DMS 273 (cell line): ENCODE data around the gene CUL9.
A peak's percentile ranks its signal among the peaks of the same experiment; 100 is the strongest.

Source experiments
- DNase-seq: peaks from one replicate; lab custom pipeline; 2025; ENCODE audit not compliant: unreplicated experiment; lab: John Stamatoyannopoulos, UW

Gene CUL9

DNA sequence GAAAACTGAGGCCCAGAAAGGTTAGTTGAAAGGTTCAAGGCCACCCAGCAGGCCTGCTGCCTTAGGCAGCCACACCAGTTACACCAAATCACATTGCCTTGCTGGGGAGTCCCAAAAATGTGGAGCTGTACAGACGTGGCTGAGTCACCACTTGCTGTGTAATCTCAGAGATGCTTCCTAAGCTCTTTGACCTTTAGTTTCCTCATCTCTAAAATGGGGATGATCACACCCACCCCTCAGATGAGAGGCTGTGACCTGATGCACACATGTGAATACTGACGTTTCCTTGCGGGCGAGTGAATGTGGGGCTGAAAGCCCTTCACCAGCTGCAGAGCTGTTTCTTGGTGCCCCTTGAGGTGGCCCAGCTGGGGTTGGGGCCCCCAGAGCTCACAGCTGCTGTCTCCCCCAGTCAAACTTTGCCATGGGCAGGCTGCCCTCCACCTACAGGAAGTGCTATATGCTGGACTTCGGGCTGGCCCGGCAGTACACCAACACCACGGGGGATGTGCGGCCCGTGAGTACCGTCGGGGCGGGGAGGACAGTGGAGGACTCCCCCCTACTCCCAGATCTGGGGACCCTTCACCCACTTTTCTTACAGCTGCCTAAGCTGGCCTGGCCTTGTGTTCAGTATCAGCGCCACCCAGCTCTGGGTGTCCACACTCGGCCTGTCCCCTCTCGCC is 72.3 kb downstream of the CUL9 start:
- no peak for DNase-seq

DNA sequence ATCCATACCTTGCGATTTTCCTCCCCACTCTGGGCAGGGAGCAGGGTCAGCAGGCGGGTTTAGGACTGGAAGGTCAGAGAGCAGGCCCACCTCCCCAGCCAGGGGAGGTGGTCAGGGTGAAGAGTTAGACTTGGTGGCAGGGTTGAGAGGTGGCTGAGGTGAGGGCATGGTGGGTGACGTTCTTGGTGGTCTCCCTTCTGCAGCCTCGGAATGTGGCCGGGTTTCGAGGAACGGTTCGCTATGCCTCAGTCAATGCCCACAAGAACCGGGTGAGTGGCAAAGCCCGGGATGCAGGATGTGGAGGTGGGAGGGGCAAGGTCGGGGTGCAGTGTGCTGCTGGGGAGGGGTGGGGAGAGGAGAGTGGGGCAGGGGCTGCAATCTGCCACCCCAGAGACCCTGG is 72.8 kb downstream of the CUL9 start:
- DNase-seq = no peak

DNA sequence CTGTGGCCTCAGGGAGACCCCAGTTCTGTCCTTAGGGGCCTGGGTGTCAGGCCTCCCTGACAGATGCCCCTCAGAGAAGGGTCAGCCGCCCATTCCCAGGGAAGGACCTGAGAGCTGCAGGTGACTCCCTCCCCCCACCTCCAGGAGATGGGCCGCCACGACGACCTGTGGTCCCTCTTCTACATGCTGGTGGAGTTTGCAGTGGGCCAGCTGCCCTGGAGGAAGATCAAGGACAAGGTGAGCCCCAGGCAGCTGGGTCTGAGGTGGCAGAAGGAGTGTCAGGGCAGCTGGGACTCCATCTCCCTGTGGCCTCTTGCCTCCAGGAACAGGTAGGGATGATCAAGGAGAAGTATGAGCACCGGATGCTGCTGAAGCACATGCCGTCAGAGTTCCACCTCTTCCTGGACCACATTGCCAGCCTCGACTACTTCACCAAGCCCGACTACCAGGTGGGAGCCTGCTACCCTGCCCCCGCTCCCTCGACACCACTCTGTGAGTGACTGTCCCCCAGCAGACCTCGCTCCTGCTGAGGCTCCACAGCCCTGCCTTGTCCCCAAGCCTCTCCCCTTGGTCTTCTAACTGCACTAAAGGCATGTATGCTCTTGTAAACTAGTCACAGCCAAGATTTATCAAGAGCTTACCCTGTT is 73.5 kb downstream of the CUL9 start:
- no peak for DNase-seq

DNA sequence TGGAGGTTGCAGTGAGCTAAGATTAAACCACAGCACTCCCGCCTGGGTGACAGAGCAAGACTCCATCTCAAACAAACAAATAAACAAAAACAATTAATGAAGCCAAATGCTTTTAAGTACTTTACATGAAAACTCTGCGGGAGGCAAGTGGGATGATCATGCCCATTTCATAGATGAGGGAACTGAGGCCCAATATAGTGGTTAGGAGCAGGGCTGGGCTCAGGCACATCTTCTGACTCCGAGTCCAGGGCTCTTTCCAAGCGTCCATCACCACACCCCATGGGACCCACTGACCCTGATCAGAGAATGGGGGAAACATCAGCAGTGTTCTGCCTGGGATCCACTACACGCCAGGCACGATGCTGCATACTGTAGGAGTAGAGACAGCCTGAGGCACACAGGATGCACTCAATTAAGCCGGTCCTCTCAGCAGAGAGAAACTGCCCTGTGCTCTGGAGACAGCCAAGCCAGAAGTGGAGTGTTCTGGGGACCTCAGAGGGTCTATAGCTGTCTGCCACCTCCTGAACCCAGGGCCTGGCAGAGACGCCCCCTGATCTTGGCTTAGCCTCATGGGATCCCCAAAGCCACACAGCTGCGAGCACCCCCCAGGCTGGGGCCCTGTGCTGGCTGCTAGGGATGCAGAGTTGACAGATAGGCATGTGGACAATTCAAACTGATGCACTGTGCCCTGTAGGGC is 74.8 kb downstream of the CUL9 start:
- no peak for DNase-seq

DNA sequence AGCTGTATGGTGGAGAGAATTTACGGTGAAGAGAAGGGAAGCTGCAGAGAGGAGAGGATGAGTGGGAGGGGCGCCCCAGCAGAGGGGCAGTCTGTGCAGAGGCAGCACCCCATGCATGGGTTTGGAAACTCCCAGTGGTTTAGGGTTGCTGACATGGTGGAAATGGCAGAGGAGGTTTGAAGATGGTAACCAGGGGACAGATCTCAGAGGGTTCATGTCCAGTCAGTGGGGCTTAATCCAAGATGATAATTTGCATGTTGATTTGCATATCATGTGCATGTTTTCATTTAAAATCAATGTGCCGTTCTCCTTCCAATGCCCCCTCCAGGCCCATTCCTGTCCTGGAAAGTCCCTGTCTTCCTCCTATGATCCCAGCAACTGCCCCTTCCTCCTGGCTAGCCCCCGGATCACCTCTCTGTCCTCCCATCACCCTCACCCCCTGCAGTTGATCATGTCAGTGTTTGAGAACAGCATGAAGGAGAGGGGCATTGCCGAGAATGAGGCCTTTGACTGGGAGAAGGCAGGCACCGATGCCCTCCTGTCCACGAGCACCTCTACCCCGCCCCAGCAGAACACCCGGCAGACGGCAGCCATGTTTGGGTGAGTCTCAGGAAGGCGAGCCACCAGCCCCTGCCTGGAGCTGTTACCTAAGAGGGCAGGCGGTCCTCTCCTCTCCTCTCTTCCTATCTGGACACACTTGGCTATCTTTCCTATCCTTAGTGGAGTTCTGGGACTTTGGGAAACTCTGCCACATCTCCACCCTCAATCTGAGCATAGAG is 75.6 kb downstream of the CUL9 start:
- no peak for DNase-seq

DNA sequence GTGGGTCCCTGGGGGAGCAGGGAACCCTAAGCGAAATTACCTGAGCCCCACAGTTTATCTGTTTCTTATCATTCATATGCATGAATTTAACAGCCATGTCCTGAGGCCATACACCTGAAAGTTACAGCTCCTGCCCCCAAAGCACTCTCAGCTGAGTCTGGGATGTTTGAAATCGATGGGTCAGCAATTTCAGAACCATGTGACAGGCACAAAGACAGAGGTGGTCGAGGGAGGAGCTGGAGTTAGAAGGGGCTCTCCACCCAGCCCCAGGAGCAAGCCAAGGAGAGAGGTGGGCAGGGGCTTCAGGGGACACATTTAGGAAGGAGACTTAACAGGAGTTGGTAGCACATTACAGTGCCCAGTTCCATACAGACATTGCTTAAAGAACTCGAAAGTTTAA is 76.2 kb downstream of the CUL9 start:
- DNase-seq = no peak

DNA sequence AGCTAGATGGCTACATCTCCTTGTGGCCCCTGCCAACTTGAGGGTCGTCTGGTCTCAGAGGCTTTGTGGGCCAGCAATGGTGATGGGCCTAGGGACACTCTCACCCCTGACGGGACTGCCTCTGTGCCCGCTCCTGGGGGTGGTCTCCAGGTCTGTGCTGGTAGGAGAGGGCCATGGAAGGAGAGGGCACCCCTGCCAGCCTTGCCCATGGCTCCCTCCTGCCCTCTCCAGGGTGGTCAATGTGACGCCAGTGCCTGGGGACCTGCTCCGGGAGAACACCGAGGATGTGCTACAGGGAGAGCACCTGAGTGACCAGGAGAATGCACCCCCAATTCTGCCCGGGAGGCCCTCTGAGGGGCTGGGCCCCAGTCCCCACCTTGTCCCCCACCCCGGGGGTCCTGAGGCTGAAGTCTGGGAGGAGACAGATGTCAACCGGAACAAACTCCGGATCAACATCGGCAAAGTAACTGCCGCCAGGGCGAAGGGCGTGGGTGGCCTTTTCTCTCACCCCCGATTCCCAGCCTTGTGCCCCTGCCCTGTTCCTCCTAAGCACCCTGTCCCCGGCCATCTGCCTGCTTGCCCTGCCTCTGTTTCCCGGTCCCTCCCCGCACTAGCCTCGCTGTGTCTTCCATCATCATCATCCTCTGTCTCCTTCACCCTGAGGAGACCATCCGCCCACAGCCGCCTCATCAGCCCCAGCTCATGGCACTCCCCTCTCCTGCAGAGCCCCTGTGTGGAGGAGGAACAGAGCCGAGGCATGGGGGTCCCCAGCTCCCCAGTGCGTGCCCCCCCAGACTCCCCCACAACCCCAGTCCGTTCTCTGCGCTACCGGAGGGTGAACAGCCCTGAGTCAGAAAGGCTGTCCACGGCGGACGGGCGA is 77.1 kb downstream of the CUL9 start:
- DNase-seq = no peak

DNA sequence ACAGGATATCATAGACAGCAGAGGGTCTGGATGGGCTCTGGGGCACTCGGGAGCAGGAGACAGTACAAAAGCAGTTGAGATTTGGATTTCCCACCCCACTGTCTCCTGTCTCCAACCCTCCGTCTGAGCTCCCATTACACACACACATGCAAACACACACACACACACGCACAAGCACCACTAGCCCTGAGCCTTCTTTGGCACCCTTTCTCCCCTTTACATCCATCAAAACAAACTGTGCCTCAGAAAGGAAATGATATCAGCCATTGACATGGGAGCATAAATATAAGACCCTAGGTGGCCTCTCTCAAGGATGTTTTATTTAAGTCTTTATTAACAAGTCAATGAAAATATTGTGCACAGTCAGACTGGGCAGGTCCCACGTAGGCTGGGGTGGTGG is 78.8 kb downstream of the CUL9 start:
- DNase-seq = no peak

DNA sequence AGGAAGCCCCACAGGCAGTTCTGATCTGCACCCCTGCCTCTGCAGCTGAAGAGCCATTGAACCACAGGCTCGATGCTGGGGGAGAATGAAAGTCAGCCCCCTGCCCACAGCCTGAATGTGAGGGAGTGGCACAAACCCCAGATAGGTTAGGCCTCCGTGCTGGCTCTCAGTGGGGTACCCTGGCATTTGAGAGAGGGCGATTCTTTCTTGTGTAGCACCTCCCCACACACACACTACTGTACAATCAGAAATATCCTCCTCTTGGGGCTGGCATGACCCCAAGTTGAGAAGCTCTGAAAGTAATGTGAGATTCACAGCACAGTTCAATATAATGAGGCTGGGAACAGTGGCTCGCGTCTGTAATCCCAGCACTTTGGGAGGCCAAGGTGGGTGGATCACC is 79.2 kb downstream of the CUL9 start:
- DNase-seq = no peak

DNA sequence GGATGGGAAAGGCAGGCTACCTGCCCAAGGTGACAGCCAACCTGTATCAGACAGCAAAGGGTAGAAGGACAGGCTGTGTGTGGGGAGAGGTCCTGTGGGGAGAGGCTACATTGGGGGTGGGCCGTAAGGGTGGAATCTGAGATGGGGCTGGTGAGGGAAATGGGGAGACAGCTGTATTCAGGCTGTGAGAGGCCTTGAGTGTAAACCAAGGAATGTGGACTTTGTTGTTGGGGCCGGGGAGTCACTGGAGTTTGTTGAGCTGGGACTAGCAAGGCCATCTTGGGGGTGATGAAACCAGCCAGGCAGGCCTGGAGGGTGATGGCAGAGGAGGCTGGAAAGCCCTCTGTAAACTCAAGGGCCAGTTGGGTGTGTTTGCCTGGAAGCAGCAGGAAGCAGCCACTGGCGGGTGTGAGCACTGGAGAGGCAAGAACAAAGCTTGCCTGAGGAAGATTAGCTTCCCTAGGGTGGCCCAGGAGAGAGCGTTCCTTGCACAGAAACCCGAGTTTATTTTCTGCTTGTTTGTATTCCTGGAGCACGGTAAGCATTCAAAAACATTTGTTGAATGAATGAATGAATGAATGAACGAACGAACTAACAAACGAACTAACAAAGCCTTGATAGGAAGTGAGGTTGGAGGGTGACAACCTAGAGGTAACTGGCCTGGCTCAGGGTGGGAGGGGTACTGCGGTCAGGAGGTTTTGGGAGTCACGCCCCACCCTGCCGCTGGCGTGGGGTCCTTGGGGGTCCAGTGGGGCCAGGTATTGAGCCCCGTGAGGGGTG is 80.2 kb downstream of the CUL9 start:
- no peak for DNase-seq

DNA sequence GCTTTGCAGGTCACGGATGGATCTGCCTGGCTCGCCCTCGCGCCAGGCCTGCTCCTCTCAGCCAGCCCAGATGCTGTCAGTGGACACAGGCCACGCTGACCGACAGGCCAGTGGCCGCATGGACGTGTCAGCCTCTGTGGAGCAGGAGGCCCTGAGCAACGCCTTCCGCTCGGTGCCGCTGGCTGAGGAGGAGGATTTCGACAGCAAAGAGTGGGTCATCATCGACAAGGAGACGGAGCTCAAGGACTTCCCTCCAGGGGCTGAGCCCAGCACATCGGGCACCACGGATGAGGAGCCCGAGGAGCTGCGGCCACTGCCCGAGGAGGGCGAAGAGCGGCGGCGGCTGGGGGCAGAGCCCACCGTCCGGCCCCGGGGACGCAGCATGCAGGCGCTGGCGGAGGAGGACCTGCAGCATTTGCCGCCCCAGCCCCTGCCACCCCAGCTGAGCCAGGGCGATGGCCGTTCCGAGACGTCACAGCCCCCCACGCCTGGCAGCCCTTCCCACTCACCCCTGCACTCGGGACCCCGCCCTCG is 80.9 kb downstream of the CUL9 start:
- no peak for DNase-seq

DNA sequence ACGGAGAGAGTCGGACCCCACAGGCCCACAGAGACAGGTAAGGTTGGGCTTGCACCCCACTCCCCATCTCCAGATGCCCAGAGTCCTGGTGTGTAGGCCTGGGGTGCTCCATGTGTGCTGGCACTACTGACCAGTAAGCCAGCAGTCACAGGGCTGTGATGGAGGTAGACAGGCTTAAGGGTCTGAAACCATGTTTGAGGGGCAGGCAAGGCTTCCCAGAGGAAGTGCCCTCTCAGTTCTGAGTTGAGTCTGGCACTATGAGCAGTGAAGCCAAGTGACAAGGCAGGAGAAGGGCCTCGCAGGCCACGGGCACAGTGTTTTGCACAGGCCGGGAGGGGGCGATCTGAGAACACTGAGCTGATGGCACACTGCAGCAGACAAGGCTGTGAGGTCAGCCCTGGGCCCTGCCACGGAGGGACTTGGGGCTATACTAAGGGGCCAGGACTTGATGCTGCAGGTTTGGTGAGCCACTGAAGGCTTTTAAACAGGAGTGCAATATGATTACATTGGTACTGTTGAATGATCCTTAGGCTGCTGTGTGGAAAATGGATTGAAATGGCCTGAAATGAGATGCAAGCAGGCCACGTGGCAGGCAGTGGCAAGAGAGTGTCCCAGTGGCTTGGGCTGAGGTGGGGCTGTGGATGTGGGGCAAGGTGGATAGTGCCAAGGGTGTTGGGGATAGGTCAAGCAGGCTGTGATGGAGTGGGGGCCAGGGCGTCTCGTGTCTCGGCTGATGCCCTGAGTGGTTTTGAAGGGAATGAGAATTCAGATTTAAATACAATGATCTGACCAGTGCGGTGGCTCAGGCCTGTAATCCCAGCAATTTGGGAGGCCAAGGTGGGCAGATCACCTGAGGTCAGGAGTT is 81.5 kb downstream of the CUL9 start:
- peak; percentile 85 for DNase-seq

DNA sequence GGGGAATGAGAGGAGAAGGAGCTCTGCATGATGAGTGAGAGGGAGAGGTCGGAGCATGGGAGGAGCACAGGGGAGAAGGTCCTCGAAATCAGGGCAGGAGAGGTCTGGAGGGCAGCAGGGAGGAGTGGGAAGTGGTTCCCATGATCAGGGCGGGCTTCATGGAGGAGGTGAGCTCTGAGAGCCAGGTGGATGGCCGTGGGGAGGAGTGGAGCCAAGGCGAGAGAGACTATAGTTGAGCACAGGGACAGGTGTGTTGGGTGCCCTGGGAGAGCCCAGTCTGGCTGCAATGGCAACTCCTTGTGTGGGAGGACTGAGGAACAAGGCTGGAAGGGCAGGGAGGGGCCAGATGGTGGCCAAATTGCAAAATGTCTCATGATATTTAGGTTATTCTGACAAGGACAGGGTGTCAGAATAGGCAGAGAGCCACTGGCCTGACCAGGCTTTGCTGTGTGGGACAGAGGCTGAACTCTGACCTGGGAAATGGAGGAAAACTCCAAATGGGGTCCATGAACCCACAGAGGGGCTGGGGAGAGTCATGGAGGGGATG is 82.7 kb downstream of the CUL9 start:
- no peak for DNase-seq

DNA sequence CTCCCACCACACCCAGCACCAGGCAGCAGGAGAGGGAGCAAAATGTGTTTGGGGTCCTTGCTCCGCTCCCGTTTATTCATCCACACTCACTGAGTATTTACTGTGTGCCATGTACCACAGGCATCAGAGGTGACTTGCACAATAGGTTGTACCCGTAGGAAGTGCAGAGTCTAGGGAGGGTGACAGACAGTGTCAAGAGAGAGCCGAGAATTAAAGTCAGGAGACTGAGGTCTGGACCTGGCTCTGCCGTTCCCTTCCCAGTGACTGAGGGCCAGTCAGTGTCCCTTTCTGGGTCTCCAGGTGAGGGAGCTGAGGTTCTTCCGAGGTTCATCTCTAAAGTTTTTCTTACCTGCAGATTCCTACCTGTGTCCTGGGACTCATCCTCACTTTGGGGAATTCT is 83.6 kb downstream of the CUL9 start:
- no peak for DNase-seq

DNA sequence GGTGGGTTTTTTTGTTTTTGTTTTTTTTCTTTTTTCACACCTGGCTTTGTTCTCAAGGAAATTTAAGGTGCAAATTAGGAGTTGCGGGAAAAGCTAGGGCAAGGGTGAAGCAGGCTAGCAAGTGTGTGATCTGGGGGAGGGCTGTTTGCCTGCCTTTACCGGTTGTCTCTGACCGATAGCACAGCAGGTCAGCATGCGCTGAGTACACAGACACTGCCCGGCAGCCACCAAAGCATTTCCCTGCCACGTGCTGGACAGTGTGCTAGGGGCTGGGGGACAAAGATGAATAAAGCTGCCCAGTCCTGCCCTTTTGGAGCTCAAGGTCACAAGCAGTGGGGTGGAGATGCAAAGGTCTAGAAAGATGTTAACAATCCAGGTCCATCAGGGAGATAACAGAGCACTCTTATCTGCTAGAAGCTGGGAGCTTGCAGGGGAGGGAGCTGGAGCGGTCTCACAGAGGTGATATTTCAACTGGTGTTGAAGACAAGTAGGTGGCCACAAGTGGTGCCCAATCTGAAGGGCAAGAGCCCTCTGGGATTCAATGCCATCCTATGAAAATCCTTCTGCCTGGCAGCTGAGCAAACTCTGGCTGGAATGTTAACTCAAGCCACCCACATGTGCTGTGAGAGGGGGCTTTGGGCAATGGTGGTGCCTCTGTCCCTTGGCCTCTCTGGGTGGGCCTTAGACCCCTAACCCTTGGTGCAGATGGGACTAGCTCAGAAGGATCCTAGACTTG is 85.8 kb downstream of the CUL9 start:
- DNase-seq = no peak

DNA sequence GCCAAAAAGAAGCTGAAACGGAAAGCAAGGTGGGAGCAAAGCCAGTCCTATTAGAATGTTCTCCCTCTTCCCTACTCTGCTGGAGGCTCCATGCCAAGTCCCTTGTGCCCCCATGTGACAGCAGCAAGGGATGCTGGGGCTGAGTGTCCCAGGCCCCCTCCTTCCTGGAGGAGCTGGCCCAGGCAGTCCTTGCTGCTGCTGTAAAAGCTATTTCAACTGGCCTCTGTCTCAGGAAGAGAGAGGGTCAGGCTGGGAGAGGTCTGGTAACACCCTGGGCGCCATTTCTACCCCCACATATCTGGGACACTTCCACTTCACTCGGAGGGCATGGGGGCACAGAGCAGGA is 86.3 kb downstream of the CUL9 start:
- no peak for DNase-seq

DNA sequence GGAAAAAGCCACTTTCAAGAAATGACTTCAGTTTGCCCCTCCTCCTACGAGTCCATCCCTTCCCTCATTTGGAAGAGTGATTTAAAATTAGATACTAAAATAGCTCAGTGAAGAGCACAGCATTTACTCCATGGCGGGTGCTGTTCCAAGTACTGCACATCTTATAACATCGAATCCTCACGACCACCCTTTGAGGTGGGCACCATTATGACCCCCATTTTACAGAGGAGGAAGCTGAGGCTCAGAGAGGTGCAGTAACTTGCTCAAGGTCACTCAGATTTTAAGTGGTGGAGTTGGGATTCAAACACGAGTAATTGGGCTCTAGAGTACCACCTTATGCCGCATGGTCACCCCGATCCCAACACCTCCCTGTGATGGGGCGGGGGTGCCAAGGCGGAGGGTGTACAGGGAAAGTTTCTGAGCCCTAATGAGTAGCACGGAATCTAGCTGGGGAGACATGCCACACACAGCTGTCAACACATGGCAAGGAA is 86.8 kb downstream of the CUL9 start:
- no peak for DNase-seq
